K562 (cell line): ENCODE data around the gene SS18. TPM values are rescaled to one million over a fixed set of nuclear protein-coding genes. Genes with fewer than 3 reads are reported as not detected.
A peak's percentile ranks its signal among the peaks of the same experiment; 100 is the strongest.
"Not testable (repeated sequence)": the region's sequence is repeated elsewhere in the genome, so short reads cannot be mapped to it uniquely, and the experiment has no call there.

ENCODE experiments used
- ATAC-seq: fragments of 200-7000 bp; cut with Tn5 transposase; 3 replicates; pipeline ENCODE4 v1.9.1; 2020; ENCODE audit warnings: moderate library complexity
- BruUV-seq: library from RNA; stranded (reverse); fragments of 400-500 nt; replicated peaks from 2 replicates; lab custom pipeline; 2021; lab: Mats Ljungman, UMichigan
- CTCF ChIA-PET: fragments of 300-600 bp; formaldehyde crosslinking; extraction: SDS; loops from one replicate; lab custom pipeline; 2021; ENCODE audit warnings: low intra/inter-chr PET ratio; lab: Yijun Ruan, JAX
- POLR2A ChIA-PET: fragments of 300-600, 350-650 bp; sonication (Branson Sonifier 250); formaldehyde crosslinking; extraction: SDS; loops from one replicate; lab custom pipeline; 2021; ENCODE audit warnings: antibody characterized with exemption, inconsistent platforms; lab: Yijun Ruan, JAX
- DNase-seq, 4 experiments: peaks; one replicate each; pipeline versions ENCODE4 v3.0.0 to v3.0.0-alpha.2; 2011 to 2018; ENCODE audit warnings: low spot score in 3 of 4, mixed read lengths in 3 of 4; ENCODE audit errors: extremely low read depth in 1 of 4
- FAIRE-seq: peaks from 2 replicates; lab custom pipeline; 2011; peaks lifted over from hg19 to GRCh38; lab: Jason Lieb, UNC
- H2AFZ ChIP-seq: 2 replicates; pipeline ENCODE4 v1.6.0; 2011; ENCODE audit warnings: low read depth, low read length, control low read depth, inconsistent platforms
- H3K27ac ChIP-seq: fragments of 200-600 bp; 3 replicates; pipeline ENCODE4 v1.8.0; 2011; ENCODE audit warnings: low read depth, mild to moderate bottlenecking, control low read depth, inconsistent platforms, low read length, moderate library complexity, mixed read lengths; ENCODE audit errors: extremely low read depth
- H3K27me3 ChIP-seq, 2 experiments: fragments of 300-600 bp in 1 of 2; 2 replicates in 1 of 2; 3 replicates in 1 of 2; pipeline versions ENCODE4 v1.6.0 to v1.8.0; 2011; ENCODE audit warnings: inconsistent platforms in 2 of 2, low read length in 2 of 2, mild to moderate bottlenecking in 1 of 2, mixed read lengths in 1 of 2, moderate library complexity in 1 of 2; ENCODE audit not compliant: control insufficient read depth in 2 of 2, insufficient read depth in 2 of 2
- H3K36me3 ChIP-seq: fragments of 300-600 bp; 3 replicates; pipeline ENCODE4 v1.8.0; 2011; ENCODE audit warnings: mild to moderate bottlenecking, low read length, inconsistent platforms; ENCODE audit not compliant: control insufficient read depth, insufficient read depth
- H3K4me1 ChIP-seq, 2 experiments: fragments of 200-600 bp in 1 of 2; replicated peaks in 1 of 2; 2 replicates in 1 of 2; 3 replicates in 1 of 2; pipeline versions ENCODE4 v1.5.1 to v1.8.0; 2011; ENCODE audit warnings: inconsistent platforms in 2 of 2, low read length in 2 of 2, mild to moderate bottlenecking in 1 of 2, mixed read lengths in 1 of 2, moderate library complexity in 1 of 2; ENCODE audit not compliant: control insufficient read depth in 2 of 2, insufficient read depth in 2 of 2
- H3K4me2 ChIP-seq: 2 replicates; pipeline ENCODE4 v1.6.1; 2011; ENCODE audit warnings: low read length, control low read depth, inconsistent platforms, mixed read lengths; ENCODE audit not compliant: insufficient read depth
- H3K4me3 ChIP-seq: fragments of 200-600 bp; sonication (generic), shearing (Covaris generic); 2 replicates; pipeline ENCODE4 v1.5.1; 2016; ENCODE audit warnings: control low read depth, inconsistent platforms
- H3K79me2 ChIP-seq: fragments of 200-600 bp; 3 replicates; pipeline ENCODE4 v1.8.0; 2011; ENCODE audit warnings: low read length, inconsistent platforms; ENCODE audit not compliant: control insufficient read depth, insufficient read depth
- H3K9ac ChIP-seq, 2 experiments: 2 replicates each; pipeline versions ENCODE4 v1.6.0 to v1.6.1; 2011; ENCODE audit warnings: low read depth in 2 of 2, low read length in 2 of 2, control low read depth in 1 of 2, inconsistent platforms in 1 of 2, mild to moderate bottlenecking in 1 of 2, mixed read lengths in 1 of 2; ENCODE audit not compliant: insufficient read depth in 1 of 2
- H3K9me1 ChIP-seq: one replicate; pipeline ENCODE4 v1.6.0; 2011; ENCODE audit warnings: inconsistent platforms, mild to moderate bottlenecking, low read length, moderate library complexity; ENCODE audit not compliant: control insufficient read depth, insufficient read depth
- H3K9me3 ChIP-seq: replicated peaks from 2 replicates; pipeline ENCODE4 v1.5.1; 2011; ENCODE audit warnings: low read depth, low read length, inconsistent platforms; ENCODE audit not compliant: control insufficient read depth, insufficient read depth
- H4K20me1 ChIP-seq: replicated peaks from 2 replicates; pipeline ENCODE4 v1.6.1; 2011; ENCODE audit warnings: low read length, inconsistent platforms, mixed read lengths; ENCODE audit not compliant: control insufficient read depth, insufficient read depth
- CEBPB ChIP-seq: fragments of 450-650 bp; IDR thresholded peaks from 2 replicates; pipeline ENCODE4 v1.6.1; 2016; ENCODE audit warnings: missing genetic modification characterization, missing compliant biosample characterization
- HCFC1 ChIP-seq: IDR thresholded peaks from 2 replicates; pipeline ENCODE4 v1.6.1; 2012; ENCODE audit warnings: low read depth, low read length, improper control_type of control experiment
- HNRNPH1 ChIP-seq: fragments of 200-400 bp; formaldehyde crosslinking; optimal IDR thresholded peaks from 2 replicates; pipeline ENCODE3; 2017; ENCODE audit warnings: low read depth, mild to moderate bottlenecking, low read length, moderate library complexity
- KLF13 ChIP-seq: fragments of 450-650 bp; IDR thresholded peaks from 2 replicates; pipeline ENCODE4 v1.6.1; 2016; ENCODE audit warnings: missing genetic modification characterization, low read depth, mild to moderate bottlenecking, missing compliant biosample characterization, moderate library complexity, borderline replicate concordance
- KLF6 ChIP-seq: fragments of 250-450 bp; sonication (Bioruptor Pico); IDR thresholded peaks from 2 replicates; pipeline ENCODE4 v1.4.0; 2020; ENCODE audit warnings: mild to moderate bottlenecking, moderate library complexity, borderline replicate concordance
- NBN ChIP-seq: fragments of 450-650 bp; IDR thresholded peaks from 2 replicates; pipeline ENCODE4 v1.6.1; 2016; ENCODE audit warnings: low read depth, mild to moderate bottlenecking
- POLR3A ChIP-seq: IDR thresholded peaks from 2 replicates; pipeline ENCODE4 v1.6.1; 2011; ENCODE audit warnings: borderline replicate concordance, mild to moderate bottlenecking, moderate library complexity; ENCODE audit not compliant: insufficient read length, insufficient read depth; ENCODE audit errors: extremely low read depth
- SPI1 ChIP-seq: IDR thresholded peaks from 2 replicates; pipeline ENCODE4 v1.6.1; 2011; ENCODE audit warnings: low read depth, low read length, control low read depth, borderline replicate concordance
- TAL1 ChIP-seq: fragments of 450-650 bp; IDR thresholded peaks from 2 replicates; pipeline ENCODE4 v1.6.1; 2016; ENCODE audit warnings: mild to moderate bottlenecking
- TGIF2 ChIP-seq: sonication (generic); formaldehyde crosslinking; IDR thresholded peaks from 2 replicates; pipeline ENCODE4 v1.8.1; 2022; ENCODE audit warnings: mild to moderate bottlenecking, missing genetic modification reagents, moderate library complexity
- ZBTB9 ChIP-seq: fragments of 450-650 bp; formaldehyde crosslinking; IDR thresholded peaks from 2 replicates; pipeline ENCODE4 v1.4.0; 2020; ENCODE audit warnings: mild to moderate bottlenecking, moderate library complexity
- ZNF408 ChIP-seq: fragments of 250-450 bp; sonication (Bioruptor Pico); IDR thresholded peaks from 2 replicates; pipeline ENCODE4 v1.4.0; 2020; ENCODE audit warnings: low read depth, mild to moderate bottlenecking, moderate library complexity
- ZNF785 ChIP-seq: fragments of 250-450 bp; sonication (Bioruptor Pico); IDR thresholded peaks from 2 replicates; pipeline ENCODE4 v1.4.0; 2020; ENCODE audit warnings: mild to moderate bottlenecking
- WGBS: fragments of 100-300 bp; shearing (Covaris generic); methylation state at CpG from one replicate; pipeline ENCODE4 v1.1.6; 2016; ENCODE audit warnings: low coverage, mixed read lengths; ENCODE audit not compliant: insufficient coverage; ENCODE audit errors: missing lambda C conversion rate; 5-methylcytosine and 5-hydroxymethylcytosine counted together
- in situ Hi-C: fragments of 300-500 bp; cut with MboI; formaldehyde crosslinking; loops from 4 replicates; pipeline ENCODE4 v1.15.0; 2018; ENCODE audit warnings: inconsistent platforms, mixed read lengths
- intact Hi-C: fragments of 100-400 bp; cut with micrococcal nuclease; formaldehyde crosslinking; loops from 2 replicates; pipeline ENCODE4 v1.14.2; 2022
- polyA plus RNA-seq, 8 experiments: library from polyadenylated mRNA; depleted of rRNA in 4 of 8; stranded (reverse) in 5 of 8; unstranded in 3 of 8; fragments of >200 nt; fragmentation: Nextera tagmentation in 2 of 8; fragmentation: Illumina TruSeq in 1 of 8; extraction: Ambion mirVana in 2 of 8; extraction: Trizol in 1 of 8; gene quantifications; 2 replicates each; pipeline versions ENCODE4 v1.2.1 to v1.2.3, GENCODE V29; 2011 to 2014; ENCODE audit warnings: inconsistent platforms in 1 of 8, missing spikeins in 1 of 8
- total RNA-seq, 7 experiments: library from RNA; depleted of rRNA in 6 of 7; stranded (reverse); fragments of >200 nt in 6 of 7; fragmentation: Illumina TruSeq in 2 of 7; extraction: Trizol in 2 of 7; gene quantifications; 2 replicates each; pipeline versions ENCODE4 v1.2.1 to v1.2.3, GENCODE V29; 2011 to 2021; ENCODE audit warnings: low replicate concordance in 1 of 7

SS18 gene
- total and polyA plus RNA-seq, 9 of the 15 experiments (the other 6 are each of a cell fraction or from before 2014, with no cell fraction given) = 30.9 to 190 (median 102) TPM

GRCh38 chr18:26128192-26128591 is 37.8 kb upstream of the SS18 start:
- H3K27ac ChIP-seq, H3K9me3 ChIP-seq, H3K27me3 ChIP-seq, intact Hi-C loops, H3K4me2 ChIP-seq, H3K79me2 ChIP-seq, H3K36me3 ChIP-seq, H3K4me3 ChIP-seq, H3K9ac ChIP-seq, DNase-seq, ATAC-seq, POLR2A ChIA-PET, BruUV-seq, H3K4me1 ChIP-seq, FAIRE-seq, H3K9me1 ChIP-seq, CTCF ChIA-PET, H4K20me1 ChIP-seq, H2AFZ ChIP-seq: not testable (repeated sequence)
- in situ Hi-C loops = loop anchor here (25.0 kb wide), 1 partner anchor 1291 kb away; no protein-coding TSS in a partner anchor
- 0% methylated on average over 2 of the region's 2 CpGs for WGBS
- peak; percentile 79 for TF ChIP-seq SPI1

- intact Hi-C loops = no loop called here
- BruUV-seq = no TSS peak
- in situ Hi-C loops = loop anchor here (25.0 kb wide), 1 partner anchor 1290 kb away; no protein-coding TSS in a partner anchor
These were observed 37.4 kb upstream of the SS18 start for GRCh38 chr18:26127786-26128185.

More at GRCh38 chr18:26127786-26128185, 37.4 kb upstream of the SS18 start:
- no peak for FAIRE-seq
- H3K9me1 ChIP-seq = no peaks in the 10 kb centered on the region
- peak in 1 of 4 experiments; percentile 8 for DNase-seq
- no peak overlapping the region for H2AFZ ChIP-seq
- no peak overlapping the region for H3K4me3 ChIP-seq
- ChIA-PET POLR2A (no interaction called here), CTCF (no interaction called here)
- no peak overlapping the region for H3K27ac ChIP-seq
- no peaks in the 10 kb centered on the region for H4K20me1 ChIP-seq
- 0% methylated on average over 5 of the region's 5 CpGs for WGBS
- no peaks in the 10 kb centered on the region for H3K9me3 ChIP-seq
- H3K36me3 ChIP-seq = no peaks in the 10 kb centered on the region
- no peaks in the 10 kb centered on the region for H3K4me1 ChIP-seq
- no peak overlapping the region for H3K9ac ChIP-seq
- no peaks in the 10 kb centered on the region for H3K27me3 ChIP-seq
- H3K4me2 ChIP-seq = no peak overlapping the region
- H3K79me2 ChIP-seq = no peaks in the 10 kb centered on the region
- peak; percentile 79 for ATAC-seq
- TF ChIP-seq CEBPB (tag) (no peak), KLF13 (tag) (no peak), KLF6 (no peak), POLR3A (no peak), HNRNPH1 (no peak), ZNF408 (CRISPR knock-in tag) (no peak), NBN (no peak), TAL1 (no peak), ZNF785 (CRISPR knock-in tag) (no peak), HCFC1 (no peak), ZBTB9 (CRISPR knock-in tag) (no peak), TGIF2 (CRISPR knock-in tag) (no peak)
